AG09319 (cell line): ENCODE measurements around the gene PTPRU.

Source experiments
- DNase-seq: peaks from one replicate; pipeline ENCODE4 v3.0.0-alpha.2; 2010; ENCODE audit warnings: low read depth; ENCODE audit errors: extremely low read depth
- TF ChIP-seq, protein P1 (sequence below): IDR thresholded peaks from 2 replicates; pipeline ENCODE4 v1.5.1; 2011; ENCODE audit warnings: low read depth, mild to moderate bottlenecking, inconsistent platforms, low read length, moderate library complexity

The PTPRU gene

DNA sequence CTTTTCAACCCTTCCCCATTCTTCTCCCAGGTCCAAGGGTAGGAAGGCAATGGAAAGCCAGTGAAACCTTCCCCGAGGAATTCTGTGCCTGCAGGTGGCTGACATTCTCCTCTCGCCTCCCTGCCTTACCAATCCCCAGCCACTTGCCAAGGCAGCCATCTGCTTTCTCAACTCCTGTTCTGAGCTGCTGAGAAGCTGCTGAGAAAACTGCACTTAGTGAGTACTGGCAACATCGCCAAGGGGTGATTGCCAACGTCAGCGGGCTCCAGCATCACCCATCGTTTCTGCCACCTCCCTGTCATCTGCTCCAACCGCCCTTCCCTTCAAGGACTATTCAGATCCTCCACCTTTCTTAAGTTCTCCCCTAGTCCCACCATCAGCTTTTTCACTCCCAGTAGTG is 106.0 kb downstream of the PTPRU start:
- TF ChIP-seq, protein P1, sequence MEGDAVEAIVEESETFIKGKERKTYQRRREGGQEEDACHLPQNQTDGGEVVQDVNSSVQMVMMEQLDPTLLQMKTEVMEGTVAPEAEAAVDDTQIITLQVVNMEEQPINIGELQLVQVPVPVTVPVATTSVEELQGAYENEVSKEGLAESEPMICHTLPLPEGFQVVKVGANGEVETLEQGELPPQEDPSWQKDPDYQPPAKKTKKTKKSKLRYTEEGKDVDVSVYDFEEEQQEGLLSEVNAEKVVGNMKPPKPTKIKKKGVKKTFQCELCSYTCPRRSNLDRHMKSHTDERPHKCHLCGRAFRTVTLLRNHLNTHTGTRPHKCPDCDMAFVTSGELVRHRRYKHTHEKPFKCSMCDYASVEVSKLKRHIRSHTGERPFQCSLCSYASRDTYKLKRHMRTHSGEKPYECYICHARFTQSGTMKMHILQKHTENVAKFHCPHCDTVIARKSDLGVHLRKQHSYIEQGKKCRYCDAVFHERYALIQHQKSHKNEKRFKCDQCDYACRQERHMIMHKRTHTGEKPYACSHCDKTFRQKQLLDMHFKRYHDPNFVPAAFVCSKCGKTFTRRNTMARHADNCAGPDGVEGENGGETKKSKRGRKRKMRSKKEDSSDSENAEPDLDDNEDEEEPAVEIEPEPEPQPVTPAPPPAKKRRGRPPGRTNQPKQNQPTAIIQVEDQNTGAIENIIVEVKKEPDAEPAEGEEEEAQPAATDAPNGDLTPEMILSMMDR, result no peak
- DNase-seq, result no peak

DNA sequence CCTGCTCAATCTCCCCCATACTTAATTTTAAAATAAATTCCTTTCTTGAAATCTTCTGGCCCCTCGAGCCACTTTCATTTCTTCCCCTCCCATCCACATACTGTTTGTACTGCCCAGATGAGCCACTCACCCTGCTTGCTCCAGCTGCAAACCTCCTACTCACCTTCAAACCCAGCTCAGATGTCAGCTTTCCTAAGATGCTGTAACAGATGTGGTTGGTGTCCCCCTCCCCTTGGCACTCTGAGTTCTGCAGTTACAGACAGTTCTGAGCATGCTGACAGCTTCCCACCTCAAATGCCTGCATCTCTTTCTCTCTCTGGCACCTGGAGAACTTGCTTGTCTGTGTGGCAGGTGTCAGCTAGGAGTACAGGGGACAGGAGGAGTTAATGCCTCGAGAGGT is 106.7 kb downstream of the PTPRU start:
- no peak for DNase-seq
- TF ChIP-seq, protein P1, result no peak

DNA sequence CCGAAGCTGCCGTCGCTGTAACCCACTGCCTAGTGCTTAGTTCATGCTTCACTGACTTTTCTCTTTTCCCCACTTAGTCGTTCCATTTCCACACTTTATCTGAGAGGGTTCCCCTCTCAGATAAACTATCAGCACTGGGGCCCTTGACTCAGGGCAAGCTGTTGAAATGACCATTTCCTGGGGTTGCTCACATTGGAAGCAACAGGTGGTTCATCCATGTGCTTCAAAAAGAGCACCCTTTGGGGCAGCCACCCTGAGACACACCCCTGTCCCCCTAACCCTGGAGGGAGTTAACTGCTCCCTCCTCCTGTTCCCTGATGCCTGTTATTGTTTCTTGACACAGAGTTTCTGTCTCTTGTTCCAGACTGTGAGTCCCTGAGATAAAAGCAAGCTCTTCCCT is 107.2 kb downstream of the PTPRU start:
- TF ChIP-seq, protein P1, result no peak
- no peak for DNase-seq

DNA sequence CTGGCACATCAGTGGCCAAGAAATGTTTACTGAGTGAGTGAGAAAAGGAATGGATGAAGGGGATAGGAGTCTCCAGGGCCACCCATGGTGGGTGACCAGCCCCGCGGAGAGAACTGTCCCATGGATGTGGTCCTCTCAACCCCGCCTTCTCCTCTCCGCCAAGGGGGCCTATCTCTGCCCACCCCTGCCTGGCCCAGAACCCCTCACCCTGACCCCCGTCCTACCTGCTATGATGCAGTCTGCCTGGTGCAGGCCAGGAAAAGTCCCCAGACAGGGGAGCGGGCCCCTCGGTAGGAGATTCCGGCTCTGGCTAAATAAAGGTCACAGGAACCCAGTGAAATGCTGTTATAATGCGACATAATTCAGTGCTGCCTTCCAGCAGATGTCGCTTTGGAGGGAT is 107.6 kb downstream of the PTPRU start:
- no peak for DNase-seq
- TF ChIP-seq, protein P1, result no peak

DNA sequence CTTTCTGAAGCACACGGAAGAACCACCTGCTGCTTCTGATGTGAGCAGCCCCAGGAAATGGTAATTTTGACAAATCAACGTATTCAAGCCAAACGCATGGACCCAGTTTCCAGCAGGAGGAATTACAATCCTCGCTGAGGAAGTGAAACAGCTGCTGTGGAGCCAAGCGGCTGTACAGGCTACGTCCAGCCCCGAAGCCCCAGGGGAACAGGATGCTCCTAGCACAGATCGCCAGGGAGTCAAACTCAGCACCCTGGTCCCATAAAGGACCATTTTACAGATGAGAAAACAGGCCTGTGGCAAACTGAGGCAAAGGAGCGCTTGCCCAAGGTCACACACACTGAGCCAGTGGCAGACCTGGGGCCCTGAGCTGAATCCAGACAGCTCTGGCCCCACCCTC is 108.0 kb downstream of the PTPRU start:
- no peak for DNase-seq
- TF ChIP-seq, protein P1, result no peak

DNA sequence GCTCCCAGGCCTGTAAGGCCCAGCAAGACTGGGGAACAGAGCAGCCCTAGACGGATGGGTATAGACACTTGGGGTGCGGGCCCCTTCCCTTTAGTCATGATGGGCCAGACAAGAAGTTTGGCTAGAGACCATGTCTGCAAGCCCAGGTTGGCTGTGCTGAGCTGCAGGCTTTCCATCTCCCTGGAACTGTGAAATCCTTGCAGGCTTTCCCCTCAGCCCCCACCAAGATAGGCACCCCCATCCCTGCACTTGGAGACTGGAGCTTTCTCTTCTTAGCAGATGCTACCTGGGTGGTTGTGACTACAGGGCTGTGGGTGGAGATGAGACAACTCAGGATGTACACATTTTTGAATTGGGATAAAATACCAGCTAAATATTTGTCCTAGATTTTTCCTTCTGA is 110.3 kb downstream of the PTPRU start:
- TF ChIP-seq, protein P1, result no peak
- no peak for DNase-seq

DNA sequence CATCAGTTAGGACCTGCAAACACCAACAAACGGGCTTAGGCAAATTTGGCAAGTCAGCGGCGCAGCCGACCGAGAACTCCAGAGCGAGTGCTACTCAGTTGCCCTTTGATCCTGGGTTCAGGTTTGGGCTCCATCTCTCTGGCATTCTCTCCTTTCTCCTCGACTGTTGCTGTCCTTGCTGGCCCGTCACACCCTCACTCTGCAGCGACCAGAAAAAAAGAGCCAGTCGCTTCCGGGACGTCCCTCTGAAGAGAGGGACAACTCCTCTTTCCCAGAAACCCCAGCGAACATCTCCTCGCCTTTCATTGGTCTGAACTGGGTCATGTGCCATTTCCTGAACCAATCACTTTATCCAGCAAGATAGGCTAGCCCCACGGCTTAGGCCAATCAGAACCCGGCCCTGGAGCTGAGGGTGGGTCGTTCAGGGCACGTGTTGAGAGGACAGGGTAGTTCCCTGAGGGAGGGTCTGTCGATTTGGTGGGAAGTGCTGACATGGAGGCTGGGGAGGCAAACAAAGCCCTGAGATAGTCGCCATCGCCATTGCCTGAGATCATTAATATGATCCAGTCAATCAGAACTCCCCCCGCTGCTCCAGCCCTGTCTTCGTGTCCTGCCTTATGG is 113.7 kb downstream of the PTPRU start:
- DNase-seq, result no peak
- TF ChIP-seq, protein P1, result no peak
